K562 (cell line): ENCODE results near the gene IGLON5. TPM values are rescaled to one million over a fixed set of nuclear protein-coding genes. Genes with fewer than 3 reads are reported as not detected.

Experiments
- CBX2 ChIP-seq: fragments of 200-600 bp; sonication (generic); IDR thresholded peaks from one replicate; pipeline ENCODE4 v1.6.1; 2012; ENCODE audit warnings: mild to moderate bottlenecking, low read length, inconsistent platforms; ENCODE audit not compliant: insufficient read depth, poor library complexity, severe bottlenecking
- MGA ChIP-seq: fragments of 450-650 bp; IDR thresholded peaks from 2 replicates; pipeline ENCODE4 v1.6.1; 2016; ENCODE audit warnings: mild to moderate bottlenecking, moderate library complexity
- ZBTB40 ChIP-seq, 2 experiments: fragments of 450-650 bp in 1 of 2; sonication (generic) in 1 of 2; formaldehyde crosslinking in 1 of 2; IDR thresholded peaks; 2 replicates each; pipeline versions ENCODE4 v1.7.1 to v1.9.0; 2016 to 2022; ENCODE audit warnings: inconsistent platforms in 1 of 2, mild to moderate bottlenecking in 1 of 2, missing genetic modification reagents in 1 of 2
- polyA plus RNA-seq, 8 experiments: library from polyadenylated mRNA; depleted of rRNA in 4 of 8; stranded (reverse) in 5 of 8; unstranded in 3 of 8; fragments of >200 nt; fragmentation: Nextera tagmentation in 2 of 8; fragmentation: Illumina TruSeq in 1 of 8; extraction: Ambion mirVana in 2 of 8; extraction: Trizol in 1 of 8; gene quantifications; 2 replicates each; pipeline versions ENCODE4 v1.2.1 to v1.2.3, GENCODE V29; 2011 to 2014; ENCODE audit warnings: inconsistent platforms in 1 of 8, missing spikeins in 1 of 8
- total RNA-seq, 7 experiments: library from RNA; depleted of rRNA in 6 of 7; stranded (reverse); fragments of >200 nt in 6 of 7; fragmentation: Illumina TruSeq in 2 of 7; extraction: Trizol in 2 of 7; gene quantifications; 2 replicates each; pipeline versions ENCODE4 v1.2.1 to v1.2.3, GENCODE V29; 2011 to 2021; ENCODE audit warnings: low replicate concordance in 1 of 7

The IGLON5 gene
- total and polyA plus RNA-seq, 9 of the 15 experiments (the other 6 are each of a cell fraction or from before 2014, with no cell fraction given): 0.03 to 0.22 (median 0.14) TPM; not detected in 2

GRCh38 chr19:51339313-51339686 lies 27.9 kb downstream of the IGLON5 start (continued):
- no peak for TF ChIP-seq MGA
- no peak for TF ChIP-seq CBX2
- TF ChIP-seq ZBTB40 (IDR thresholded peaks at IDR 0.05): peak; percentile 51; the same call in 1 of the 2 replicates
- no peak for TF ChIP-seq ZBTB40 (CRISPR knock-in tag; IDR thresholded peaks at IDR 0.05)
